GM19035 (cell line): ENCODE data around the gene CAP1.
A peak's percentile ranks its signal among the peaks of the same experiment; 100 is the strongest.
"Not testable (repeated sequence)": the region's sequence is repeated elsewhere in the genome, so short reads cannot be mapped to it uniquely, and the experiment has no call there.

Source experiments
- ATAC-seq: cut with Tn5 transposase; IDR thresholded peaks from one replicate; pipeline ENCODE4 v1.9.1; 2021; ENCODE audit not compliant: unreplicated experiment

Gene CAP1, protein sequence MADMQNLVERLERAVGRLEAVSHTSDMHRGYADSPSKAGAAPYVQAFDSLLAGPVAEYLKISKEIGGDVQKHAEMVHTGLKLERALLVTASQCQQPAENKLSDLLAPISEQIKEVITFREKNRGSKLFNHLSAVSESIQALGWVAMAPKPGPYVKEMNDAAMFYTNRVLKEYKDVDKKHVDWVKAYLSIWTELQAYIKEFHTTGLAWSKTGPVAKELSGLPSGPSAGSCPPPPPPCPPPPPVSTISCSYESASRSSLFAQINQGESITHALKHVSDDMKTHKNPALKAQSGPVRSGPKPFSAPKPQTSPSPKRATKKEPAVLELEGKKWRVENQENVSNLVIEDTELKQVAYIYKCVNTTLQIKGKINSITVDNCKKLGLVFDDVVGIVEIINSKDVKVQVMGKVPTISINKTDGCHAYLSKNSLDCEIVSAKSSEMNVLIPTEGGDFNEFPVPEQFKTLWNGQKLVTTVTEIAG

DNA sequence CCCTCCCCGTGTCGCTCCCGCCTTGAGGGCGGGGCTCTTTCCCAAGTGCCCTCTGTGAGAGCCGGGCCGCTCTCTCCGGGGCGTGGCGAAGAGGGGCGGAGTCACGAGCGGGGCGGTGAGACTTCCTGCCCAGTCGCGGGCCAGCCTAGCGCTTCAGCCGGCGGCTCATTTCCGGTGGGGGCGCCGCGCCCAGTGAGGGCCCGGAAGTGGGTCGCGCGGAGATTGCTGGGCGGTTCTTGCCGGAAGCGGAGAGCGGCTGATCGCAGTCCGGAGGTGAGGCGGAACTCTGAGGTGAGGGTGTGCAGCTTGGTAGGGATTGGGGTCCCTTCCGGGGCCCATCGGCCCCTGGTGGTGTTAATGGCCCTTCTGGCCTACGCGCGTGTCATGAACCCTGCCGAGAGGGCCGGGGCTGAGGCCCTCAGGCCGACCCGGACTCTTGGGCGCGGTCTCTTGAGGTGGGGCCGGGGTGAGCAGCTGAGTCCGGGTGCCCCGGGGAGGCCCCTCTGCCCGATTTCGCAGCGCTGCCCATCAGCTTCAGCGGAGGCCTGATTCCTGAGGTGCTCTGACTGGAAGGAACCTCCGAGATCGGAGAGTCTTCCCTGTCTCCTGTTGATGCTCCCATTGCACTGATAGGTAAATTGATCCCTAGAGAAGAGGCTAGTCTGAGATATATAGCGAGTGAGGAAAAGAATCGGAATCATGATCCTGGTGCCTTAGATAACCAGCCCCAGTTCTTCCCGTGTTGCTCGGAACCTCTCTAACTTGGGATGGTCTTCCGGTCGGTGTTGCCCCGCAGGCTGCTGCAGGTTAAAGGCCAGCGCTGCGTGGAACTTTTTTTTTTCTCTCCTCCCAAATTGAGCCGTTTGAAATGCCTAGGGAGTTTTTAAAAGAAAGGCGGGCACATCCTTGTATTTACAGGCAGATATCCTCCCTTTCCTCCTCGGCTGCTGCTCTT, at the start of gene CAP1:
Gene CAP1 (plus strand): TSS at position 219 of the 955 bp plus-strand sequence. CDS start 18,618 bp downstream, outside the sequence.
- peak; percentile 82 for ATAC-seq

- ATAC-seq = no peak
Measured at GRCh38 chr1:39992234-39992633, 48.3 kb upstream of the CAP1 start.

DNA sequence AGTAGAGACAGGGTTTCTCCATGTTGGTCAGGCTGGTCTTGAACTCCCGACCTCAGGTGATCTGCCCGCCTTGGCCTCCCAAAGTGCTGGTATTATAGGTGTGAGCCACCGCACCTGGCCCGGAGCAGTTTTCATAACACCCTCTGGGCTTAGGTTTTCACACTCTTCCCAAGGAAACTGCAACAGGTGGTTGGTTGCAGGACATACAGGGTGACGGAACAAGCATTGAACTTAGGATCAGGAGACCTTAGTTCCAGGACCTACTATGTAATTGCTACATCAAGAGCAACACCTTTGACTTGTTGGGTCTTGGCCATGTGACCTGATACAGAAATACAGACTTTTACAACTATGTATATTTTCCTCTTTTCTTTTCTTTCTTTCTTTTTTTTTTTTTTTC, 47.6 kb upstream of the CAP1 start:
- ATAC-seq = no peak

DNA sequence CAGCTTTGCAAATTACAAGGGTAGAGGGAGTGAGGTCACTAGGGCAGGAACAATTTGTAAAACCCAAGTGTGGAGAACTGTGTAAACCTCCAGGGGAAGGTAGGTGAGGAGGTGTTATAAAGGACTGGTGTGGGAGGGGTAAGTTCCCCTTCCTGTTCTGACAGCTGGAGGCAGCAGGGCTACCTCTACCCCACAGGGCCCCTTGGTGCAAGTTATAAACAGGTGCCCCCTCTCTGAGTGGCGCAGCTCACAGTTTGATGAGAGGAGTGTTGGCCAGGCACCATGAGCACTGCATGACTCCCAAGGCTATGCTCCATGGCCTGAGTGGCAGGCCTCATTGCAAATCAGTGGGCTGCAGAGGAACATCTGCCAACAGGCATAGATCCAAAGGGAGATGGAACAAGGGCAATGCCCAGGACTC, 44.5 kb upstream of the CAP1 start:
- ATAC-seq = no peak

GRCh38 chr1:39996396-39997004, 44.0 kb upstream of the CAP1 start:
- no peak for ATAC-seq

DNA sequence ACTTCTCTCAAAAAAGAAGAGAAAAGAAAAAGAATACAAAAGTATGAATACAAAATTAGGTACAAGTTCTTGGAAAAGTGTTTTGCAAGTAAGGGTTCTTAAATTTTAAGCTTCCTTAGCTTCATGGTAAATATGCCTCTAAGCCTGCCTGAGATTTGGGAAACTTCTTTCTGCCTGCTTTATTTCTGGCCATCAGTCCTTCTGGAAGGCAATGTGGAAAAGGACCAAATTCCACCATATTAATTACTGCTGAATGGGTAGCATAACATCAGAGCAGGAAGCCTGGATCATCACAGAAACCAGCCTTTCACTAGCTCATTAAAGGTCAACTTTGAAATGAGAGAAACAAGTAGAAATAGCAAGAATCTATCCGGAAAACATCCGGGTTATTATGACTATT, 39.1 kb upstream of the CAP1 start:
- ATAC-seq = no peak

- ATAC-seq = peak; percentile 74
Measured at GRCh38 chr1:40003156-40004093, 37.1 kb upstream of the CAP1 start.

DNA sequence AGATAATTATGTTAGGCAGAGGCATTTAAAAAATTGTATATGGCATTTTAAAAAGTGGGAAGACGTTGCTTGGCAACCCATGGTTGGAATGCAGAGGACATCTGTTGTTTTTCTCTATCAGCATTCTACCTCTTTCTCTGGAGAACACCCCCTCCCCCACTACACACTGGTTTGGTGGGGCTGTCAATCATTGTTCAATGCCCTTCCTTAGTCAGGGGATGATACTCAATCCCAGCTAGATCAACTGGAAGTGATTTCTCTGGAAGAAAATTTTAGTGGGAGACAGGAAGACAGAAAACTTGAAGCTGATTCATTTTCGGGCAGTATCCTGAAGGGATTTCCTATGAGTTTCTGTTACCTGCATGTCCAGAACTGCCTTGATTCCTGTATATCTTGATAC, 35.7 kb upstream of the CAP1 start:
- ATAC-seq = no peak

DNA sequence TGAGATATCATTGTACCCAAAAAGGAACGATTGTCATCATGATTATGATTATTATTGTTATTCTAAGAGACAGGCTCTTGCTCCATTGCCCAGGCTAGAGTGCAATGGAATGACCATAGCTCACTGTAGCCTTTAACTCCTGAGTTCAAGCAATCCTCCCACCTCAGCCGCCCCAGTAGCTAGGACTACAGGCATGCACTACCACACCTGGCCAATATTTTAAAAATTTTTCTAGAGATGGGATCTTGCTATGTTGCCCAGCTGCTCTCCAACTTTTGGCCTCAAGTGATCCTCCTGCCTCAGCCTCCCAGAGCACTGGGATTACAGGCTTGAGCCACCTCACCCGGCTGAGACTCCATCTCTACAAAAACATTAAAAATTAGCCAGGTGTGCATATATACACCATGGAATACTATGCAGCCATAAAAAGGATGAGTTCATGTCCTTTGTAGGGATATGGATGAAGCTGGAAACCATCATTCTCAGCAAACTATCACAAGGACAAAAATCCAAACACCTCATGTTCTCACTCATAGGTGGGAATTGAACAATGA, 33.0 kb upstream of the CAP1 start:
- not testable (repeated sequence) for ATAC-seq

DNA sequence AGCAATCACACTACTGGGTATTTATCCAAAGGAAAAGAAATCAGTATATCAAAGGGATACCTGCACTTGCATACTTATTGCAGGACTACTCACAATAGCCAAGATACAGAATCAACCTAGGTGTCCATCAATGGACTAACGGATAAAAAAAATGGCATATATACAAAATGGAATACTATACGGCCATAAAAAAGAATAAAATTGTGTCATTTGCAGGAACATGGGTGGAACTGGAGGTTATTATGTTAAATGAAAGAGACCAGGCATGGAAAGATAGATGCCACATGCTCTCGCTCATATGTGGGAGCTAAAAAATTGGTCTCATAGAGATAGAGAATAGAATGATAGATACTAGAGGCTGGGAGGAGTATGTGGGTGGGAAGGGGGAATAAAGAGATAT, 29.3 kb upstream of the CAP1 start:
- no peak for ATAC-seq

GRCh38 chr1:40014253-40014706, 26.2 kb upstream of the CAP1 start:
- no peak for ATAC-seq

- ATAC-seq = no peak
Measured at GRCh38 chr1:40014812-40015594, 25.5 kb upstream of the CAP1 start.

GRCh38 chr1:40017951-40018575, 22.5 kb upstream of the CAP1 start:
- no peak for ATAC-seq

- ATAC-seq = no peak
Measured at GRCh38 chr1:40020447-40021085, 20.0 kb upstream of the CAP1 start.

GRCh38 chr1:40023379-40023944, 17.1 kb upstream of the CAP1 start:
- no peak for ATAC-seq

GRCh38 chr1:40024671-40025070, 15.9 kb upstream of the CAP1 start:
- ATAC-seq = no peak

- no peak for ATAC-seq
Measured at GRCh38 chr1:40027647-40028046, 12.9 kb upstream of the CAP1 start.

DNA sequence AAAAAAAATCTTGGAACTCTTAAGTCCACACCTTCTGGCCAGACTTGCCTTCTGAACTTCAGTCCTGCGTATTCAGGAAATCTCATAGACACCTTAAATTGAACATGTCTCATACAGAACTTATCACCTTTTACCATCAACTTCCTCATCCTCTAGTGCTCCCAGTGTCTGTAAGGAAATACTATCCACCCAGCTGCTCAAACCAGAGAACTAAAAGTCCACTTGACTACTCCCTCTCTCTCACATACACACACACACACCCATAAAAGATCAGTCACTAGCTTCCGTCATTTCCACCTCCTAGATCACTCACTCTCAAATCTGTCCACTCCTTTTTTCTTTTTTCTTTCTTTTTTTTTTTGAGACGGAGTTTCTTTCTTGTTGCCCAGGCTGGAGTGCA, 10.9 kb upstream of the CAP1 start:
- ATAC-seq = no peak
